Stimulated activated CD4-positive, alpha-beta T cell treated with anti-CD3 and anti-CD28 coated beads, TNF-alpha, amount 100 ng/mL, for 4 hours (primary cell): ENCODE measurements around the gene GNG2.

Experiments
- DNase-seq, 3 experiments: peaks; one replicate each; pipeline ENCODE4 v3.0.0-alpha.2; 2020; ENCODE audit warnings: low read depth in 3 of 3

The GNG2 gene

GRCh38 chr14:51939755-51940301, 79.4 kb downstream of the GNG2 start:
- no peak for DNase-seq

- DNase-seq = no peak
Observed at GRCh38 chr14:51942971-51943370, 82.6 kb downstream of the GNG2 start.

- DNase-seq = no peak
Observed at GRCh38 chr14:51950007-51950406, 89.6 kb downstream of the GNG2 start.

GRCh38 chr14:51951656-51952055, 91.2 kb downstream of the GNG2 start:
- no peak for DNase-seq

- no peak for DNase-seq
Observed at GRCh38 chr14:51954031-51954430, 93.6 kb downstream of the GNG2 start.

GRCh38 chr14:51954657-51955056, 94.2 kb downstream of the GNG2 start:
- DNase-seq = no peak

GRCh38 chr14:51957950-51958349, 97.5 kb downstream of the GNG2 start:
- no peak for DNase-seq

GRCh38 chr14:51959928-51960327, 99.5 kb downstream of the GNG2 start:
- no peak for DNase-seq

- no peak for DNase-seq
Observed at GRCh38 chr14:51960866-51961265, 100.5 kb downstream of the GNG2 start.

- DNase-seq = no peak
Observed at GRCh38 chr14:51962711-51963110, 102.3 kb downstream of the GNG2 start.

GRCh38 chr14:51963286-51963685, 102.9 kb downstream of the GNG2 start:
- no peak for DNase-seq

- no peak for DNase-seq
Observed at GRCh38 chr14:51967521-51967920, 107.1 kb downstream of the GNG2 start.

GRCh38 chr14:51969852-51970540, 109.6 kb downstream of the GNG2 start:
- no peak for DNase-seq

- DNase-seq = no peak
Observed at GRCh38 chr14:51972566-51972965, 112.2 kb downstream of the GNG2 start.

GRCh38 chr14:51977075-51977474, 116.7 kb downstream of the GNG2 start:
- no peak for DNase-seq

- DNase-seq = no peak
Observed at GRCh38 chr14:51978681-51979085, 118.3 kb downstream of the GNG2 start.

GRCh38 chr14:51979088-51979709, 118.8 kb downstream of the GNG2 start:
- peak; percentile 60 to 76 (median 72) for DNase-seq

- DNase-seq = no peak
Observed at GRCh38 chr14:51981218-51981854, 120.9 kb downstream of the GNG2 start.

- DNase-seq = no peak
Observed at GRCh38 chr14:51988221-51988620, 127.8 kb downstream of the GNG2 start.

GRCh38 chr14:51989293-51990234, 129.2 kb downstream of the GNG2 start, which contains the start of gene RTRAF:
Gene RTRAF, plus strand, starts transcription at chr14:51989546. Its CDS starts 94 bp downstream, at chr14:51989640.
- peak; percentile 81 to 82 (median 81) for DNase-seq

GRCh38 chr14:51990488-51990887, 130.1 kb downstream of the GNG2 start:
- DNase-seq = no peak
